ENCODE results near the gene ANKRD6. TPM values are rescaled to one million over a fixed set of nuclear protein-coding genes. Genes with fewer than 3 reads are reported as not detected.

ANKRD6 gene
- total RNA-seq, 4 donors from 2014 or later: 7.7 to 18.5 (median 11.9) TPM

- TF ChIP-seq, protein P1, sequence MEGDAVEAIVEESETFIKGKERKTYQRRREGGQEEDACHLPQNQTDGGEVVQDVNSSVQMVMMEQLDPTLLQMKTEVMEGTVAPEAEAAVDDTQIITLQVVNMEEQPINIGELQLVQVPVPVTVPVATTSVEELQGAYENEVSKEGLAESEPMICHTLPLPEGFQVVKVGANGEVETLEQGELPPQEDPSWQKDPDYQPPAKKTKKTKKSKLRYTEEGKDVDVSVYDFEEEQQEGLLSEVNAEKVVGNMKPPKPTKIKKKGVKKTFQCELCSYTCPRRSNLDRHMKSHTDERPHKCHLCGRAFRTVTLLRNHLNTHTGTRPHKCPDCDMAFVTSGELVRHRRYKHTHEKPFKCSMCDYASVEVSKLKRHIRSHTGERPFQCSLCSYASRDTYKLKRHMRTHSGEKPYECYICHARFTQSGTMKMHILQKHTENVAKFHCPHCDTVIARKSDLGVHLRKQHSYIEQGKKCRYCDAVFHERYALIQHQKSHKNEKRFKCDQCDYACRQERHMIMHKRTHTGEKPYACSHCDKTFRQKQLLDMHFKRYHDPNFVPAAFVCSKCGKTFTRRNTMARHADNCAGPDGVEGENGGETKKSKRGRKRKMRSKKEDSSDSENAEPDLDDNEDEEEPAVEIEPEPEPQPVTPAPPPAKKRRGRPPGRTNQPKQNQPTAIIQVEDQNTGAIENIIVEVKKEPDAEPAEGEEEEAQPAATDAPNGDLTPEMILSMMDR (IDR thresholded peaks at IDR 0.05; ENCODE audit: low read depth): no peak
These were observed 126.5 kb downstream of the ANKRD6 start for GRCh38 chr6:89559487-89559886.

DNA sequence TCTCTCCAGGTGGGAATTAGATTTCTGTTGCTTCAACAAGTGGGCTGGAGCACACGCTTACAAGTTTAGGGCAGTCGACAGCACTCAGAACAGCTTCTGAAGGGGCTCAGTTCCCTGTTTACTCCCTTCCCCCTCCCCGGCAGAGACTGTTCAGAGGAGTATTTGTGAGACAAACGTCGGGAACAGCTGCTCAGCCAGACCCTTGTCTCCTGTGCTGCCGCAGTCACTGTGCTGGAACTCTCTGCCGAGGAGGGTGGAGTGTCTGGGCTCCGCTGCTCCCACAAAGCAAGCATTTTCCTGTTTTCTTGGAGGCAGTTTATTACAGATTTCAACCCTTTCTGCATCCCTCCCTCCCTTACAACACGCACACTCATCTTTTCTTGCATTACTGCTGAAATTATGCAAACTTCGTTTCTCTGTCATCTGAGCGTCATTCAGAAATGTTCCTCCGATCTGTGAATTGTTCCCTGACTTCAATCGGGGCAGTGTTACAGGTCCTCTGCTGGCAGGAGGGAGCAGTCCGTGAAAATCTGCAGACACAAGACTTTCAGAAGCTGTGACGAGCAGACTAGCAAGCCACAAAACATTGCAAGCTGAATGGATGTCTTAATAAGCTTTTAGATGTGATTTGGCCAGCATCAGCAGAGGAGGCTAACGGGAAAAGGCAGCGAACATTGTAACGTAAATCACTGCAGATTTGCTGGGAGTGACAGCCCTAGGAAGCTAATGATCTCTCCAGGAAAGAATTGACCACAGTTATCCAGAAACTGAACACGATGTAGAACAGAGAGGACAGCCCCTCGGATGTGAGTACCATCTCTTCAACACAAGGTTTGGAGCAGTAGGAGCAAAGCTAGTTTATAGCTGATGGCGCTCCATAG lies 129.4 kb downstream of the ANKRD6 start:
- TF ChIP-seq, protein P1 (IDR thresholded peaks at IDR 0.05; ENCODE audit: low read depth): no peak

DNA sequence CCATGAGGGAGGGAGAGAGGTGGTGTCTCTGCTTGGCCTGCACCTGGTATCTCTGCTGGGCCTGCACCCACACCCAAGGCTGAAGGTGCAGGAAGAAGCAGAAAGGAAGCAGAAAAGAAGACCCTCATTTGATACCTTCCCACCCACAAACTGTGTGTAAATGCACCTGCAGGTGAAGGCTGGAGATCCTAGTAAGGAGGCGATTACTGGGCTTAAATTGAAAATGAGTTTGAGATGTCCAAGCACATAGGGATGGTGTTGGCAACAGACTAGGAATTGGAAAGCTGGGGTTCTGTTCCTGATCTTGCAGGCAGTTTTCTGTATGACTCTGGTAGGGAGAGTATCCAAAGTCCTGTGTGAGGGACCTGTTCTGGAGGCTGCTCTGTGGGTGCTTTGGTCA lies 130.9 kb downstream of the ANKRD6 start:
- TF ChIP-seq, protein P1 (IDR thresholded peaks at IDR 0.05; ENCODE audit: low read depth): no peak

- TF ChIP-seq, protein P1 (IDR thresholded peaks at IDR 0.05; ENCODE audit: low read depth): no peak
These were observed 131.9 kb downstream of the ANKRD6 start for GRCh38 chr6:89564752-89565427.

DNA sequence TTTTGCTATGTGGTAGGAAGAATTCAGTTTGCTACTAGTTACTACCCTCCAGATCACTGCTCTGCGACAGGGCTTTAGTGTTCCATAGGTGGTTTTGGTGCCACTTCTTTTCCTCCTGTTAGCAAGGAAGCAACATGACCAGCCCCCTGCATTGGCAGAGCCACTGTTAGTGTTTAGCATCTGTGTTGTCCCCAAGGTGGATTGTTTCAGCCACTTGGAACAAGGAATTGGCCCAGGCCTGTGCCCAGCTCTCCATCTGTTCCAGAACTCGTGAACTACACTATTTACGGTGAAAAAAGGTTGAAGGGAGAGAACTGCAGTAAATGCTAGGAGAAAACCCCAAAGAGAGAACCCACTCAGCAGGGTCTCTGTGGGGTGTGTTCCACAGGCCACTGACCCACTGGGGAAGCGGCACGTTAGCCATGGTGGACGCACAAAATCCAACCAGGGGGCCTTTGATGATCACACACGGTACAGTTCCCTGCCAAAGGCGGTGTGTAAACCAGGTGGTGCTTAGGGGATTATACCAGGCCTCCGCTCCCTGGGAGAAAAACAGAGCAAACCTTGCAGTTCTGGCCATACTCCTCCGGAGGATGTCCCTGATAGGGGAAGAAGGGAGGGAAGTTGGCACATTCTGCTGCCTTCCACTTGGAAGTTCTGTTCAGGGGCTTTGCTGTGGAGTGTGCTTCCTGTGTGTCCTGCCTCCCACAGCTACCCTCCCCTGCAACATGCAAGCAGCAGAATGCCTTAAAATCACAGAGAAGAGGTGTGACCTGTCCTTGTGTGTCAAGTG lies 133.3 kb downstream of the ANKRD6 start:
- TF ChIP-seq, protein P1 (IDR thresholded peaks at IDR 0.05; ENCODE audit: low read depth): no peak

DNA sequence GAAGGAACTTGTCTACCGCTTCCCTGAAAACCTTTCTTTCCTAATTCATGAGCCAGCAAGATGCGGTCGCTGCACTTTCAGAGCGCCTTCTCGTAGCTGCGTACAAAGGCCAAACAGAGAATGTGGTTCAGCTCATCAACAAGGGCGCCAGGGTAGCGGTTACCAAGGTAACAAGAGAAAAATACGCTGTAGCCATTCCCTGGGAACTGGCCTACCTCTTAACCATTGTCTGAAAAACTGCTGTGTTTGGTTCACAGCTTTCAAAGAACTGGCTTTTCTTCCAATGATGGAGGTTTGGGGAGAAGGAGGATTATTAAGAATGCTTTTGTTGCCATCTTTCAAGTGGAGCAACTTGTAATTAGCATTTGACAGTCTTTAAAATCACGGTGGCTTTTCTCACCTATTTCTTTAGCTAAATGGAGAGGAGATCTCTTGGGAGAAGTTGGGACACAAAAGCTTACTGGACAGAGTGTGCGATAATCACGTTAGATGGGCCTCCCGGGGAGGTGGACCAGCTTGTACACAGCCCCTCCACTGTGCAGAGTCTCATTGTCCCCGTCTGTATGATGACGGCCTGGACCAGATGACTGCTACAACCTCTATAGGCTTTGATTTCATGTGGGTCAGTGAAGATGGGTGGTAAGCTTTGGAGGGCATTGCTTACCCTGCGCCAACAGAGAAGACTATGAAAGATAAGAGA lies 134.1 kb downstream of the ANKRD6 start:
- TF ChIP-seq, protein P1 (IDR thresholded peaks at IDR 0.05; ENCODE audit: low read depth): no peak

Measured in subcutaneous adipose tissue (tissue), 4 donors.